Muscle of arm (tissue), 12 donors: ENCODE results near the gene PRR16. TPM values are rescaled to one million over a fixed set of nuclear protein-coding genes. Genes with fewer than 3 reads are reported as not detected.
"Not testable (repeated sequence)": the region's sequence is repeated elsewhere in the genome, so short reads cannot be mapped to it uniquely, and the experiment has no call there.

ENCODE experiments used
- DNase-seq: peaks from one replicate; pipeline ENCODE4 v3.0.0-alpha.2; 2013
- polyA plus RNA-seq, 12 donors: library from polyadenylated mRNA; unstranded; fragments of 120-200 nt; gene quantifications; one replicate each; pipeline ENCODE4 v1.2.1, GENCODE V29; 2013; ENCODE audit not compliant: insufficient read length in 12 of 12

Gene PRR16
- polyA plus RNA-seq, 12 donors = 11.8 to 27.5 (median 19.3) TPM; not detected in 1

- DNase-seq = no peak
Measured at GRCh38 chr5:120640778-120641177, 176.7 kb downstream of the PRR16 start.

GRCh38 chr5:120644516-120644915 is 180.4 kb downstream of the PRR16 start:
- DNase-seq = no peak

- DNase-seq = peak; percentile 10
Measured at GRCh38 chr5:120655828-120656435, 191.8 kb downstream of the PRR16 start.

GRCh38 chr5:120657104-120657503 is 193.0 kb downstream of the PRR16 start:
- no peak for DNase-seq

- DNase-seq = no peak
Measured at GRCh38 chr5:120677481-120677880, 213.4 kb downstream of the PRR16 start.

GRCh38 chr5:120678279-120678678 is 214.2 kb downstream of the PRR16 start:
- peak; percentile 10 for DNase-seq

- no peak for DNase-seq
Measured at GRCh38 chr5:120682851-120683250, 218.8 kb downstream of the PRR16 start.

- DNase-seq = no peak
Measured at GRCh38 chr5:120683580-120683979, 219.5 kb downstream of the PRR16 start.

GRCh38 chr5:120684213-120684612 is 220.1 kb downstream of the PRR16 start:
- DNase-seq = no peak

GRCh38 chr5:120684749-120685415 is 220.8 kb downstream of the PRR16 start:
- DNase-seq = no peak

GRCh38 chr5:120690621-120691407 is 226.7 kb downstream of the PRR16 start:
- no peak for DNase-seq

- DNase-seq = no peak
Measured at GRCh38 chr5:120692325-120692724, 228.2 kb downstream of the PRR16 start.

GRCh38 chr5:120695368-120695880 is 231.3 kb downstream of the PRR16 start:
- DNase-seq = no peak

- no peak for DNase-seq
Measured at GRCh38 chr5:120697147-120697546, 233.0 kb downstream of the PRR16 start.

- not testable (repeated sequence) for DNase-seq
Measured at GRCh38 chr5:120697670-120698327, 233.7 kb downstream of the PRR16 start.

GRCh38 chr5:120700653-120701052 is 236.6 kb downstream of the PRR16 start:
- not testable (repeated sequence) for DNase-seq

GRCh38 chr5:120702817-120703538 is 238.9 kb downstream of the PRR16 start:
- not testable (repeated sequence) for DNase-seq

- no peak for DNase-seq
Measured at GRCh38 chr5:120703918-120704587, 240.0 kb downstream of the PRR16 start.

GRCh38 chr5:120706877-120707276 is 242.8 kb downstream of the PRR16 start:
- no peak for DNase-seq

- no peak for DNase-seq
Measured at GRCh38 chr5:120717381-120717780, 253.3 kb downstream of the PRR16 start.

- DNase-seq = no peak
Measured at GRCh38 chr5:120730214-120730613, 266.1 kb downstream of the PRR16 start.
